Endothelial cell of umbilical vein (primary cell): ENCODE results near the gene ARHGAP15.

Experiments used
- EZH2 ChIP-seq: IDR thresholded peaks from 2 replicates; pipeline ENCODE4 v1.6.1; 2012; ENCODE audit warnings: borderline replicate concordance, low read depth, mild to moderate bottlenecking, moderate library complexity, low read length, inconsistent platforms; ENCODE audit not compliant: severe bottlenecking
- FOS ChIP-seq: IDR thresholded peaks from 2 replicates; pipeline ENCODE4 v1.6.1; 2011; ENCODE audit warnings: mild to moderate bottlenecking, low read length, moderate library complexity, borderline replicate concordance; ENCODE audit not compliant: insufficient read depth
- GATA2 ChIP-seq: IDR thresholded peaks from 2 replicates; pipeline ENCODE4 v1.7.0; 2011; ENCODE audit warnings: low read depth, mild to moderate bottlenecking, moderate library complexity, mixed read lengths, low read length; ENCODE audit not compliant: insufficient read length, insufficient read depth
- JUN ChIP-seq: IDR thresholded peaks from 2 replicates; pipeline ENCODE4 v1.6.1; 2011; ENCODE audit warnings: borderline replicate concordance, low read depth; ENCODE audit not compliant: insufficient read length, insufficient read depth
- MAX ChIP-seq: IDR thresholded peaks from 2 replicates; pipeline ENCODE4 v1.6.1; 2011; ENCODE audit not compliant: insufficient read depth, insufficient read length
- MYC ChIP-seq: IDR thresholded peaks from one replicate; pipeline ENCODE4 v1.6.1; 2011; ENCODE audit warnings: mild to moderate bottlenecking, low read depth, low read length
- POLR2A ChIP-seq: IDR thresholded peaks from 2 replicates; pipeline ENCODE4 v1.6.1; 2012; ENCODE audit warnings: low read depth, mild to moderate bottlenecking, control low read depth, low read length
- POLR2AphosphoS5 ChIP-seq: IDR thresholded peaks from 2 replicates; pipeline ENCODE4 v1.6.1; 2012; ENCODE audit warnings: low read depth, mild to moderate bottlenecking, control low read depth, low read length, moderate library complexity; ENCODE audit not compliant: insufficient read depth
- TF ChIP-seq, protein P1 (sequence below), 2 donors: IDR thresholded peaks; 1 replicate in 1 of 2; 2 replicates in 1 of 2; pipeline ENCODE4 v1.5.1; 2011; ENCODE audit warnings: low read length in 2 of 2, mild to moderate bottlenecking in 2 of 2, moderate library complexity in 2 of 2, control low read depth in 1 of 2, inconsistent platforms in 1 of 2, low read depth in 1 of 2; ENCODE audit not compliant: insufficient read depth in 1 of 2; ENCODE audit errors: extremely low read depth in 1 of 2

- TF ChIP-seq, protein P1, sequence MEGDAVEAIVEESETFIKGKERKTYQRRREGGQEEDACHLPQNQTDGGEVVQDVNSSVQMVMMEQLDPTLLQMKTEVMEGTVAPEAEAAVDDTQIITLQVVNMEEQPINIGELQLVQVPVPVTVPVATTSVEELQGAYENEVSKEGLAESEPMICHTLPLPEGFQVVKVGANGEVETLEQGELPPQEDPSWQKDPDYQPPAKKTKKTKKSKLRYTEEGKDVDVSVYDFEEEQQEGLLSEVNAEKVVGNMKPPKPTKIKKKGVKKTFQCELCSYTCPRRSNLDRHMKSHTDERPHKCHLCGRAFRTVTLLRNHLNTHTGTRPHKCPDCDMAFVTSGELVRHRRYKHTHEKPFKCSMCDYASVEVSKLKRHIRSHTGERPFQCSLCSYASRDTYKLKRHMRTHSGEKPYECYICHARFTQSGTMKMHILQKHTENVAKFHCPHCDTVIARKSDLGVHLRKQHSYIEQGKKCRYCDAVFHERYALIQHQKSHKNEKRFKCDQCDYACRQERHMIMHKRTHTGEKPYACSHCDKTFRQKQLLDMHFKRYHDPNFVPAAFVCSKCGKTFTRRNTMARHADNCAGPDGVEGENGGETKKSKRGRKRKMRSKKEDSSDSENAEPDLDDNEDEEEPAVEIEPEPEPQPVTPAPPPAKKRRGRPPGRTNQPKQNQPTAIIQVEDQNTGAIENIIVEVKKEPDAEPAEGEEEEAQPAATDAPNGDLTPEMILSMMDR (IDR thresholded peaks at IDR 0.05; ENCODE audit: extremely low read depth in 1 of 2, insufficient read depth in 1 of 2, low read depth in 1 of 2, low read length in 2 of 2): no peak
- TF ChIP-seq POLR2A: no peak
- TF ChIP-seq EZH2: no peak
- TF ChIP-seq JUN: no peak
- TF ChIP-seq MYC: no peak
- no peak for TF ChIP-seq POLR2AphosphoS5
- TF ChIP-seq MAX: no peak
- no peak for TF ChIP-seq FOS
- TF ChIP-seq GATA2: no peak
Measured at GRCh38 chr2:143581134-143581533, 451.9 kb downstream of the ARHGAP15 start.
